ENCODE measurements around the gene DGKB.

- TF ChIP-seq JUN (CRISPR knock-in tag; IDR thresholded peaks at IDR 0.05) (no peak), CTCF (IDR thresholded peaks at IDR 0.05) (no peak), ZNF263 (CRISPR knock-in tag; IDR thresholded peaks at IDR 0.05; ENCODE audit: low read depth) (no peak), ZNF317 (CRISPR knock-in tag; IDR thresholded peaks at IDR 0.05; ENCODE audit: borderline replicate concordance, low read depth) (no peak), ESRRA (CRISPR knock-in tag; IDR thresholded peaks at IDR 0.05; ENCODE audit: borderline replicate concordance) (no peak), MAX (CRISPR knock-in tag; IDR thresholded peaks at IDR 0.05) (no peak)
- TF ChIP-seq, protein P1, sequence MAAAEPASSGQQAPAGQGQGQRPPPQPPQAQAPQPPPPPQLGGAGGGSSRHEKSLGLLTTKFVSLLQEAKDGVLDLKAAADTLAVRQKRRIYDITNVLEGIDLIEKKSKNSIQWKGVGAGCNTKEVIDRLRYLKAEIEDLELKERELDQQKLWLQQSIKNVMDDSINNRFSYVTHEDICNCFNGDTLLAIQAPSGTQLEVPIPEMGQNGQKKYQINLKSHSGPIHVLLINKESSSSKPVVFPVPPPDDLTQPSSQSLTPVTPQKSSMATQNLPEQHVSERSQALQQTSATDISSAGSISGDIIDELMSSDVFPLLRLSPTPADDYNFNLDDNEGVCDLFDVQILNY (CRISPR knock-in tag; IDR thresholded peaks at IDR 0.05) = no peak
- TF ChIP-seq, protein P2, sequence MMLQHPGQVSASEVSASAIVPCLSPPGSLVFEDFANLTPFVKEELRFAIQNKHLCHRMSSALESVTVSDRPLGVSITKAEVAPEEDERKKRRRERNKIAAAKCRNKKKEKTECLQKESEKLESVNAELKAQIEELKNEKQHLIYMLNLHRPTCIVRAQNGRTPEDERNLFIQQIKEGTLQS (CRISPR knock-in tag; conservative IDR thresholded peaks at IDR 0.05) = no peak
- TF ChIP-seq, protein P3, sequence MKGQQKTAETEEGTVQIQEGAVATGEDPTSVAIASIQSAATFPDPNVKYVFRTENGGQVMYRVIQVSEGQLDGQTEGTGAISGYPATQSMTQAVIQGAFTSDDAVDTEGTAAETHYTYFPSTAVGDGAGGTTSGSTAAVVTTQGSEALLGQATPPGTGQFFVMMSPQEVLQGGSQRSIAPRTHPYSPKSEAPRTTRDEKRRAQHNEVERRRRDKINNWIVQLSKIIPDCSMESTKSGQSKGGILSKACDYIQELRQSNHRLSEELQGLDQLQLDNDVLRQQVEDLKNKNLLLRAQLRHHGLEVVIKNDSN (CRISPR knock-in tag; IDR thresholded peaks at IDR 0.05) = no peak
Observed at GRCh38 chr7:14762561-14762960, 140.0 kb downstream of the DGKB start.
